Coronary artery (tissue), 2 donors: ENCODE data around the gene ZMYND8.

Experiments
- DNase-seq: peaks from one replicate; pipeline ENCODE4 v3.0.0-alpha.2; 2017; ENCODE audit warnings: low spot score
- H3K27ac ChIP-seq, 2 donors: fragments of 200-600 bp; sonication (generic); one replicate each; pipeline ENCODE4 v1.5.1; 2016 to 2019
- H3K4me3 ChIP-seq: fragments of 200-600 bp; sonication (generic); 2 replicates; pipeline ENCODE4 v1.5.1; 2016; ENCODE audit warnings: mild to moderate bottlenecking, moderate library complexity
- CTCF ChIP-seq: fragments of 200-600 bp; sonication (generic); IDR thresholded peaks from one replicate; pipeline ENCODE4 v1.5.1; 2019; ENCODE audit warnings: antibody characterized with exemption

ZMYND8 gene

GRCh38 chr20:47345214-47345613 lies 11.3 kb downstream of the ZMYND8 start:
- no peak for TF ChIP-seq CTCF
- no peak for DNase-seq
- Histone ChIP-seq H3K4me3 (no peak overlapping the region), H3K27ac (no peak overlapping the region)

- Histone ChIP-seq H3K27ac (peak overlapping the region in 1 of 2 donors; percentile 3), H3K4me3 (no peak overlapping the region)
- DNase-seq, result no peak
- no peak for TF ChIP-seq CTCF
These were observed 13.5 kb downstream of the ZMYND8 start for GRCh38 chr20:47343007-47343472.

- Histone ChIP-seq H3K4me3 (no peak overlapping the region), H3K27ac (no peak overlapping the region)
- no peak for TF ChIP-seq CTCF
- no peak for DNase-seq
These were observed 18.3 kb downstream of the ZMYND8 start for GRCh38 chr20:47338131-47338628.

- Histone ChIP-seq H3K4me3 (no peak overlapping the region), H3K27ac (peak overlapping the region in 1 of 2 donors; percentile 79)
- no peak for TF ChIP-seq CTCF
- no peak for DNase-seq
These were observed 19.1 kb downstream of the ZMYND8 start for GRCh38 chr20:47337413-47337812.

GRCh38 chr20:47336129-47336754 lies 20.3 kb downstream of the ZMYND8 start:
- no peak for TF ChIP-seq CTCF
- Histone ChIP-seq H3K4me3 (no peak overlapping the region), H3K27ac (peak overlapping the region; percentile 79 to 84)
- DNase-seq, result peak; percentile 87

- Histone ChIP-seq H3K4me3 (no peak overlapping the region), H3K27ac (peak overlapping the region; percentile 79 to 84)
- no peak for DNase-seq
- TF ChIP-seq CTCF, result no peak
These were observed 21.0 kb downstream of the ZMYND8 start for GRCh38 chr20:47335251-47336128.
